ENCODE measurements around the gene PHF21B.
"Not testable (repeated sequence)": the region's sequence is repeated elsewhere in the genome, so short reads cannot be mapped to it uniquely, and the experiment has no call there.

The PHF21B gene

GRCh38 chr22:45009606-45010531 lies at the start of gene PHF21B:
Gene PHF21B, minus strand, starts transcription at chr22:45010005. Its CDS starts 456 bp downstream, at chr22:45009549.
- no peak for FAIRE-seq

GRCh38 chr22:45059296-45059695 lies 49.5 kb upstream of the PHF21B start:
- FAIRE-seq = no peak

GRCh38 chr22:45058622-45058912 lies 48.8 kb upstream of the PHF21B start:
- no peak for FAIRE-seq

GRCh38 chr22:45055936-45056335 lies 46.1 kb upstream of the PHF21B start:
- no peak for FAIRE-seq

GRCh38 chr22:45053571-45053970 lies 43.8 kb upstream of the PHF21B start:
- no peak for FAIRE-seq

GRCh38 chr22:45053094-45053493 lies 43.3 kb upstream of the PHF21B start:
- no peak for FAIRE-seq

GRCh38 chr22:45052665-45053064 lies 42.9 kb upstream of the PHF21B start:
- FAIRE-seq = not testable (repeated sequence)

- no peak for FAIRE-seq
Observed at GRCh38 chr22:45051946-45052345, 42.1 kb upstream of the PHF21B start.

GRCh38 chr22:45051419-45051818 lies 41.6 kb upstream of the PHF21B start:
- FAIRE-seq = no peak

GRCh38 chr22:45047260-45047659 lies 37.5 kb upstream of the PHF21B start:
- no peak for FAIRE-seq

- FAIRE-seq = no peak
Observed at GRCh38 chr22:45045208-45045607, 35.4 kb upstream of the PHF21B start.

GRCh38 chr22:45042263-45042662 lies 32.5 kb upstream of the PHF21B start:
- FAIRE-seq = no peak

GRCh38 chr22:45039133-45039532 lies 29.3 kb upstream of the PHF21B start:
- FAIRE-seq = no peak

GRCh38 chr22:45036154-45036553 lies 26.3 kb upstream of the PHF21B start:
- FAIRE-seq = no peak

GRCh38 chr22:45034821-45035220 lies 25.0 kb upstream of the PHF21B start:
- no peak for FAIRE-seq

- no peak for FAIRE-seq
Observed at GRCh38 chr22:45034156-45034555, 24.4 kb upstream of the PHF21B start.

GRCh38 chr22:45033136-45033535 lies 23.3 kb upstream of the PHF21B start:
- FAIRE-seq = no peak

- no peak for FAIRE-seq
Observed at GRCh38 chr22:45031629-45032403, 22.0 kb upstream of the PHF21B start.

- FAIRE-seq = no peak
Observed at GRCh38 chr22:45029501-45029900, 19.7 kb upstream of the PHF21B start.

- no peak for FAIRE-seq
Observed at GRCh38 chr22:45026511-45026910, 16.7 kb upstream of the PHF21B start.

GRCh38 chr22:45023431-45023830 lies 13.6 kb upstream of the PHF21B start:
- no peak for FAIRE-seq

GRCh38 chr22:45019861-45020655 lies 10.3 kb upstream of the PHF21B start:
- no peak for FAIRE-seq

GRCh38 chr22:45014654-45015053 lies 4.8 kb upstream of the PHF21B start:
- FAIRE-seq = no peak
